Measurements from ENCODE around the gene PDCD10. TPM values are rescaled to one million over a fixed set of nuclear protein-coding genes. Genes with fewer than 3 reads are reported as not detected.

PDCD10 gene
- polyA plus RNA-seq, 1 donor (not counting 4 experiments of a cell fraction or from before 2014, with no cell fraction given) = 131 TPM

GRCh38 chr3:167653760-167654159 is 80.9 kb downstream of the PDCD10 start, which contains the start of gene WDR49:
Gene WDR49, minus strand, starts transcription at chr3:167653942. Its CDS starts 517 bp downstream, at chr3:167653425.
- no peak within 1 kb of the TSS for H2AFZ ChIP-seq (ENCODE audit: control insufficient read depth, low read length)
- H3K9me1 ChIP-seq (ENCODE audit: control insufficient read depth, extremely low read depth, insufficient read depth, low read length) = no peaks in the 10 kb centered on the region
- dilution Hi-C loops (cut with MboI; ENCODE audit: extremely low pct_ligation_motif_present, low sequenced_read_pairs) = no loop called here
- H3K36me3 ChIP-seq (ENCODE audit: control insufficient read depth in 2 of 2, extremely low read depth in 1 of 2, insufficient read depth in 2 of 2, low read length in 2 of 2) = no peaks in the 10 kb centered on the region
- no peaks in the 10 kb centered on the region for H4K20me1 ChIP-seq (ENCODE audit: control insufficient read depth, extremely low read depth, insufficient read depth, low read length)
- TF ChIP-seq CTCF (optimal IDR thresholded peaks at IDR 0.05 in 1 of 3, IDR thresholded peaks at IDR 0.05 in 1 of 3, conservative IDR thresholded peaks at IDR 0.05 in 1 of 3; ENCODE audit: extremely low read depth in 1 of 3, insufficient read depth in 2 of 3, low read length in 3 of 3) (no peak), EZH2 (IDR thresholded peaks at IDR 0.05; ENCODE audit: low read length) (no peak)
- DNase-seq (ENCODE audit: low read depth, low spot score) (no peak), FAIRE-seq (no peak)
- no peaks in the 10 kb centered on the region for H3K4me1 ChIP-seq (ENCODE audit: control insufficient read depth, extremely low read depth, insufficient read depth, low read length)
- no peaks in the 10 kb centered on the region for H3K79me2 ChIP-seq (ENCODE audit: control insufficient read depth, insufficient read depth, low read length)
- H3K4me3 ChIP-seq (ENCODE audit: control insufficient read depth in 2 of 3, extremely low read depth in 1 of 3, insufficient read depth in 2 of 3, low read depth in 1 of 3, low read length in 3 of 3) = no peak within 1 kb of the TSS
- H3K9me3 ChIP-seq (ENCODE audit: control insufficient read depth, low read depth, low read length) = no peaks in the 10 kb centered on the region
- H3K27ac ChIP-seq (ENCODE audit: control insufficient read depth, insufficient read depth, low read length) = no peak within 1 kb of the TSS
- H3K9ac ChIP-seq (ENCODE audit: control insufficient read depth, extremely low read depth, insufficient read depth, low read length) = no peak within 1 kb of the TSS
- no peaks in the 10 kb centered on the region for H3K27me3 ChIP-seq (ENCODE audit: control insufficient read depth, extremely low read depth, insufficient read depth, low read length)
- H3K4me2 ChIP-seq (ENCODE audit: control insufficient read depth, extremely low read depth, insufficient read depth, low read depth, low read length) = no peak within 1 kb of the TSS

- DNase-seq (ENCODE audit: low read depth, low spot score) (no peak), FAIRE-seq (no peak)
- Histone ChIP-seq H3K4me2 (ENCODE audit: control insufficient read depth, extremely low read depth, insufficient read depth, low read depth, low read length) (no peak overlapping the region), H3K9me3 (ENCODE audit: control insufficient read depth, low read depth, low read length) (no peaks in the 10 kb centered on the region), H3K79me2 (ENCODE audit: control insufficient read depth, insufficient read depth, low read length) (no peaks in the 10 kb centered on the region), H3K4me1 (ENCODE audit: control insufficient read depth, extremely low read depth, insufficient read depth, low read length) (no peaks in the 10 kb centered on the region), H3K36me3 (ENCODE audit: control insufficient read depth in 2 of 2, extremely low read depth in 1 of 2, insufficient read depth in 2 of 2, low read length in 2 of 2) (no peaks in the 10 kb centered on the region), H3K9ac (ENCODE audit: control insufficient read depth, extremely low read depth, insufficient read depth, low read length) (no peak overlapping the region), H3K27me3 (ENCODE audit: control insufficient read depth, extremely low read depth, insufficient read depth, low read length) (no peaks in the 10 kb centered on the region), H2AFZ (ENCODE audit: control insufficient read depth, low read length) (no peak overlapping the region), H3K4me3 (ENCODE audit: control insufficient read depth in 2 of 3, extremely low read depth in 1 of 3, insufficient read depth in 2 of 3, low read depth in 1 of 3, low read length in 3 of 3) (no peak overlapping the region), H3K9me1 (ENCODE audit: control insufficient read depth, extremely low read depth, insufficient read depth, low read length) (no peaks in the 10 kb centered on the region), H4K20me1 (ENCODE audit: control insufficient read depth, extremely low read depth, insufficient read depth, low read length) (no peaks in the 10 kb centered on the region), H3K27ac (ENCODE audit: control insufficient read depth, insufficient read depth, low read length) (no peak overlapping the region)
- TF ChIP-seq CTCF (optimal IDR thresholded peaks at IDR 0.05 in 1 of 3, IDR thresholded peaks at IDR 0.05 in 1 of 3, conservative IDR thresholded peaks at IDR 0.05 in 1 of 3; ENCODE audit: extremely low read depth in 1 of 3, insufficient read depth in 2 of 3, low read length in 3 of 3) = no peak
- no peak for TF ChIP-seq EZH2 (IDR thresholded peaks at IDR 0.05; ENCODE audit: low read length)
- dilution Hi-C loops (cut with MboI; ENCODE audit: extremely low pct_ligation_motif_present, low sequenced_read_pairs) = no loop called here
Measured at GRCh38 chr3:167653155-167653554, 81.5 kb downstream of the PDCD10 start.

Data from keratinocyte (primary cell).